RWPE2 (cell line): ENCODE measurements around the gene ZC3H18.

Source experiments
- ATAC-seq: fragments of 200-7000 bp; cut with Tn5 transposase; 3 replicates; pipeline ENCODE4 v1.9.1; 2021; ENCODE audit warnings: low read depth
- DNase-seq: peaks from one replicate; pipeline ENCODE4 v3.0.0-alpha.2; 2020; ENCODE audit warnings: low spot score
- H3K27ac ChIP-seq: fragments of 450-650 bp; 2 replicates; pipeline ENCODE4 v1.5.1; 2017; ENCODE audit warnings: mild to moderate bottlenecking; ENCODE audit not compliant: poor library complexity, severe bottlenecking
- H3K27me3 ChIP-seq: fragments of 250-450 bp; sonication (Bioruptor Pico); 2 replicates; pipeline ENCODE4 v1.5.1; 2021; ENCODE audit warnings: mild to moderate bottlenecking, moderate library complexity; ENCODE audit not compliant: insufficient read depth, poor library complexity, severe bottlenecking
- H3K36me3 ChIP-seq: fragments of 250-450 bp; sonication (Bioruptor Pico); 2 replicates; pipeline ENCODE4 v1.5.1; 2020; ENCODE audit warnings: low read depth, mild to moderate bottlenecking, moderate library complexity
- H3K4me1 ChIP-seq: fragments of 250-450 bp; sonication (Bioruptor Pico); 2 replicates; pipeline ENCODE4 v1.5.1; 2021; ENCODE audit warnings: mild to moderate bottlenecking, moderate library complexity; ENCODE audit not compliant: insufficient read depth, poor library complexity, severe bottlenecking
- H3K4me3 ChIP-seq: fragments of 250-450 bp; sonication (Bioruptor Pico); 2 replicates; pipeline ENCODE4 v1.5.1; 2021; ENCODE audit warnings: mild to moderate bottlenecking, moderate library complexity; ENCODE audit not compliant: severe bottlenecking
- H3K9me3 ChIP-seq: fragments of 250-450 bp; sonication (Bioruptor Pico); 2 replicates; pipeline ENCODE4 v1.5.1; 2021; ENCODE audit warnings: mild to moderate bottlenecking, moderate library complexity; ENCODE audit not compliant: severe bottlenecking
- TF ChIP-seq, protein P1 (sequence below): fragments of 450-650 bp; IDR thresholded peaks from one replicate; pipeline ENCODE4 v1.5.1; 2017; ENCODE audit warnings: mild to moderate bottlenecking, moderate library complexity; ENCODE audit not compliant: poor library complexity, severe bottlenecking

Gene ZC3H18

GRCh38 chr16:88628512-88628974, 58.3 kb downstream of the ZC3H18 start:
- TF ChIP-seq, protein P1, sequence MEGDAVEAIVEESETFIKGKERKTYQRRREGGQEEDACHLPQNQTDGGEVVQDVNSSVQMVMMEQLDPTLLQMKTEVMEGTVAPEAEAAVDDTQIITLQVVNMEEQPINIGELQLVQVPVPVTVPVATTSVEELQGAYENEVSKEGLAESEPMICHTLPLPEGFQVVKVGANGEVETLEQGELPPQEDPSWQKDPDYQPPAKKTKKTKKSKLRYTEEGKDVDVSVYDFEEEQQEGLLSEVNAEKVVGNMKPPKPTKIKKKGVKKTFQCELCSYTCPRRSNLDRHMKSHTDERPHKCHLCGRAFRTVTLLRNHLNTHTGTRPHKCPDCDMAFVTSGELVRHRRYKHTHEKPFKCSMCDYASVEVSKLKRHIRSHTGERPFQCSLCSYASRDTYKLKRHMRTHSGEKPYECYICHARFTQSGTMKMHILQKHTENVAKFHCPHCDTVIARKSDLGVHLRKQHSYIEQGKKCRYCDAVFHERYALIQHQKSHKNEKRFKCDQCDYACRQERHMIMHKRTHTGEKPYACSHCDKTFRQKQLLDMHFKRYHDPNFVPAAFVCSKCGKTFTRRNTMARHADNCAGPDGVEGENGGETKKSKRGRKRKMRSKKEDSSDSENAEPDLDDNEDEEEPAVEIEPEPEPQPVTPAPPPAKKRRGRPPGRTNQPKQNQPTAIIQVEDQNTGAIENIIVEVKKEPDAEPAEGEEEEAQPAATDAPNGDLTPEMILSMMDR, result peak; percentile 32
- Histone ChIP-seq H3K36me3 (peaks cover 76% of the 10 kb centered on the region), H3K27me3 (no peaks in the 10 kb centered on the region), H3K27ac (no peak overlapping the region), H3K4me3 (no peak overlapping the region), H3K4me1 (no peaks in the 10 kb centered on the region), H3K9me3 (no peaks in the 10 kb centered on the region)
- DNase-seq (no peak), ATAC-seq (peak; percentile 35; the same call in 2 of the 3 replicates)

DNA sequence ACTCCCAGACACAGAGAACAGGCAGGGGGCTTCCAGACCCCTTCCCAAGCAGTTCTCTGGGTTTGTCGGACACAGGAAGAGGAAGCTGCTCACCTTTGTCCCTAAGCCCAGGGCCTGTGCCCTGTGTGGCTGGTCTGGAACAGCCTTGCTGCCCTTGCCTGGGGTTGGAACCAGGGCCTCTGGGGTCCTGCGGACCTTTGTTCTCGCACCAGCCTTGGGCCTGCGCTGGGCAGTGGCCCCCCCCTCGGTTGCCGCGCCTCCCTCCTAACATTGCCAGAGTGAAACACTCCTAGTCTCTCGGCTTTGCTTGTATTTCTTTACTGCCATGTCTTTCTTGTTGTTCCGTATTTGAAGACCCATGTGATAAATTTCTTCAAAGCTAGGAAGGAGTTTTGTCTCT, 59.6 kb downstream of the ZC3H18 start:
- no peaks in the 10 kb centered on the region for H3K9me3 ChIP-seq
- no peak overlapping the region for H3K27ac ChIP-seq
- ATAC-seq, result no peak
- no peaks in the 10 kb centered on the region for H3K4me1 ChIP-seq
- no peaks in the 10 kb centered on the region for H3K27me3 ChIP-seq
- peaks cover 63% of the 10 kb centered on the region for H3K36me3 ChIP-seq
- H3K4me3 ChIP-seq, result no peak overlapping the region
- DNase-seq, result no peak
- TF ChIP-seq, protein P1, result no peak

- ATAC-seq, result no peak
- Histone ChIP-seq H3K4me3 (no peak overlapping the region), H3K36me3 (peaks cover 57% of the 10 kb centered on the region), H3K9me3 (no peaks in the 10 kb centered on the region), H3K4me1 (no peaks in the 10 kb centered on the region), H3K27ac (no peak overlapping the region), H3K27me3 (no peaks in the 10 kb centered on the region)
- TF ChIP-seq, protein P1, result no peak
- no peak for DNase-seq
These were observed 60.2 kb downstream of the ZC3H18 start for GRCh38 chr16:88630433-88630832.

DNA sequence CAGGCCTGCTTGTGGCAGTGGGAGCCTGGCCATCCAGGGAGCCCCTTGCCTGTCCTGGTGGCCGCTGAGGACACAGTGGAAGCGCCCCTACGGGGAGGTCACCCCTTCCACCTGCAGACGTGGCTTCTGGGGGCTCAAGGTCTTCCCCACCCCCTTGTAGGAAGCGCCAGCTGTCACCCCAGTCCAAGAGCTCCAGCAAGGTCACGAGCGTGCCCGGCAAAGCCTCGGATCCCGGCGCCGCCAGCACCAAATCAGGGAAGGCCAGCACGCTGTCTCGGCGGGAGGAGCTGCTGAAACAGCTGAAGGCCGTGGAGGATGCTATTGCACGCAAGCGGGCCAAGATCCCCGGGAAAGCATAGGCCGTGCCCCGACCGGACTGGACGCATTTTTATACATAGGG, 60.7 kb downstream of the ZC3H18 start:
- peak; percentile 64 for DNase-seq
- H3K4me1 ChIP-seq, result no peaks in the 10 kb centered on the region
- H3K36me3 ChIP-seq, result peaks cover 53% of the 10 kb centered on the region
- no peak overlapping the region for H3K27ac ChIP-seq
- no peaks in the 10 kb centered on the region for H3K27me3 ChIP-seq
- no peak for ATAC-seq
- TF ChIP-seq, protein P1, result no peak
- no peaks in the 10 kb centered on the region for H3K9me3 ChIP-seq
- no peak overlapping the region for H3K4me3 ChIP-seq

DNA sequence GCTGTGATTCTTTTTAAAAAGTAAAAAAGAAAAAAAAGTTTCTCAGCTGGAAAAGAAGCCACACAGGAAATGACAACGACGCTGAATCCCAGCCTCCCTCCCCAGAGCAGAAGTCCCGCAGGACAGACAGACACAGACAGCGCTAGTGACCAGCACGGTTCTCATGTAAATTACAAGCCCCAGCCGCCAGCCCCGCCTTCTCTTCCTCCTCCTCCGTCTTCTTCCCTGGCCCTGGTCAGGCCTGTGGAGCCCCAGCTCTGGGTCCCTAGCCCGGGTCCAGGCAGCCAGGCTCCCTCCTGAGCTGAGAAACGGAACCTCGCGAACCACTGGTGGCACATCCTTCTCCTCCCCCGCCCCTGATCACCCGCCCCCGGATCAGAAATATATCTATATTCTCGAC, 61.2 kb downstream of the ZC3H18 start:
- Histone ChIP-seq H3K9me3 (no peaks in the 10 kb centered on the region), H3K4me1 (no peaks in the 10 kb centered on the region), H3K4me3 (no peak overlapping the region), H3K27me3 (no peaks in the 10 kb centered on the region), H3K27ac (no peak overlapping the region), H3K36me3 (peaks cover 49% of the 10 kb centered on the region)
- ATAC-seq, result no peak
- no peak for DNase-seq
- TF ChIP-seq, protein P1, result no peak
